GM21447 (cell line): ENCODE measurements around the gene HOXB7.

Experiments used
- ATAC-seq: cut with Tn5 transposase; IDR thresholded peaks from one replicate; pipeline ENCODE4 v1.9.1; 2021; ENCODE audit not compliant: unreplicated experiment

The HOXB7 gene

GRCh38 chr17:48611681-48612455 is 1.1 kb upstream of the HOXB7 start:
- ATAC-seq = no peak

DNA sequence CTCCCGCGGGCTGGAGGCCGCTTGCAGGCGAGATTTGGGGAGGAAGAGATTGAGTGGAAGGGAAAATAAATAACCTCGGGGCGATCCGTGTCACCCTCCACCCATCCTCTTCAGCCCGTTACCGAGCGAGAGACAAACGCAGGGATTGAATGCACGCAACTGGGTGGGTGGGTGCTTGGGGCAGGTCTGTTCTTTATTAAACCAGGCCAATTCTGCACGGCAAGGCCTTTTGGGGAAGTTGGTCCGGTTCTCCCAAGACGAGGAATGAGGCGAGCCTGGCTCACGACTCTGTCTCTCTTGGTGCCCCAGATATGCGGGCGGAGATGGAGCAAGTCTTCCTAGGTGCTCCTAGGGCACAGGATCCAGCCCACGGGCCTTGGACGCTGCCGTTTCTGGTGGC is 396 bp upstream of the HOXB7 start:
- ATAC-seq = no peak

DNA sequence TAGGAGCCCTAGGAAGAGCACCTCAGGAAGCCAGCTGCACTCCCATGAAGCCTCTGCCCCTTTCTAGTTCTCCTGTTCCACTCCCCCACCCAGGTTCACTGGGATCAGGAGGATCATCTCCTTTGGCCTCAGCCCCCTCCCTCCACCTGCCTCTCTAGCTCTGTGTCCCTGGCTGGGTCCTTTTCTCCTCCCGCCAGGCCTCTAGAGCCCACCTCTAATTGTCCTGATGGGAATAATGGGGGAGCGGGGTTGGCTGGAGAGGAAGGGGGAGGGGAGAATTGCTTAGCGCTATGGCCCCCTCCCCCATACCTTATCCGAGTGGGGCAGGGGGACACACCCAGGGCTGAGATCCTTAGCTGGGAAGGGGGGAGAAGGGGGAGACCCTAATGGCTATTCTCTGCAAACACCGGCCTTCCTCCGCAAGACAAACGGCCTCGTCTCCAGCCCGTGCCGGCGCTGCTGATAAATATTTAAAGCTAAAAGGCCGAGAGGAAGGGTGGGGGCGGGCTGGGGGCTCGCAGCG is 997 bp downstream of the HOXB7 start:
- no peak for ATAC-seq

DNA sequence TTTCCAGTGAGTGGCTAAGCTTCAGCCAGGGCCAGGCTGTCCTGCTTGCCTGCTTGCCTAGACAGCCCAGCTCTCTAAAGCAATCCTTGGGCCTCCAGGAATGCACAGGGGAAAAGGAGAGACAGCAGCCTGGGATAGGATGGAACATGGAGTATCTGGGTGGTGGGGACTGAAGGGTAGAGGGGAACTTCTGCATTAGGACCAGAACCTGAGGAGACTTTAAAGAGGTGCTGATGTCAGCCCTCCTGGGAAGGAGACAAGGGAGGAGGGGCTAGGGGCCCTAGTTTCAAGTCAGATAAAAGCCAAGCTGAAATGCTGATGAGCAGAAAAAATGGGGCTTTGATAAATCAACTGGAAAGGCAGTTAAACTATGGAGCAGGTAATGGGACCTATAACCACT is 1.8 kb downstream of the HOXB7 start:
- ATAC-seq = no peak

DNA sequence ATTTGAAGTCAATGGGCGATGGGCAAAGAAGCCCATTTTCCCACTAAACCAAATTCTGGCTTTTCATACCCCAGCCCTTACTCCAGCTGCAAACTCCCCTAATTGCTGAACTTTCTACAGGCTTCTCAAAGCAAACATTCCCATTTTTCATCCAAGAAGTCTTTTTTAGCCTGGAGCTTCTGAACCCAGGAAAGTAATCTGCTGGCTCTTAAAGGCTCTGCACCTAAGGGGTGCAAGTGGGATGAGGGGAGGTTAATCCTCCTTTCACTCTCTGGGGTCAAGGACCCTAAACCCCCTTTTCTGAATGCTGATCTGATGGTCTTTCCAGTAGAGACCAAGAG is 2.4 kb downstream of the HOXB7 start:
- no peak for ATAC-seq

DNA sequence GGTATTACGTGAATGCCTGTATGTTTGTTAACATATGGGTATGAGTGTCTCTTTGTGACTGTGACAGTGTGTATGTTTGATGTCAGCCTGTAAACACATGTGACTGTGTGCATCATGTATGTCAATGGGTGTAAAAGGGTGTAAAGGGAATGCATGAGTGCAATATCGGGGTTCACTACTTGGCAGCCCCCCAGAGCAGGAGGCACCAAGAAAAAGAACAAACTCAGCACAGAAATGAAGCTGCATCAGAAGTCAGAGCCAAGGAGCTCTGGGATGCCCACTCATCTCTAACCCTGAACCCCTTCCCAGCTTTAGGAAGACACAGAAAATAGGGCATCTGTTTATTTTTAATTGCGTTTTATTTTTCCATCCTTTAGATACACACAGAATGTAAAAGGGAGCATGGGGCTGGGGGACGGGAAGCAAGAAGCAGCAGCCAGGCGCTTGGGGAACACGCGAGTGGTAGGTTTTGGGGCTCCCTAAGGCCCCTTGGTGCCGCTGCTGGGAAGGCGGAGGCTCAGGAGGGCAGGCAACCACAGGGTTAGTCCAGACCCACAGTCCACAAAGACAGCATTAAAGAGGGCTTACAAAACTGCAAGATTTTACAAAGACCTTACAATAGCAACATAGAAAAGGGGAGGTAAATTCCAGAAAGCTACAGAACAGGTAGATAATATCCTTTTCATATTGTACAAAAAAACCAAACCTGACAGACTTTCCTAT is 3.8 kb downstream of the HOXB7 start:
- no peak for ATAC-seq

DNA sequence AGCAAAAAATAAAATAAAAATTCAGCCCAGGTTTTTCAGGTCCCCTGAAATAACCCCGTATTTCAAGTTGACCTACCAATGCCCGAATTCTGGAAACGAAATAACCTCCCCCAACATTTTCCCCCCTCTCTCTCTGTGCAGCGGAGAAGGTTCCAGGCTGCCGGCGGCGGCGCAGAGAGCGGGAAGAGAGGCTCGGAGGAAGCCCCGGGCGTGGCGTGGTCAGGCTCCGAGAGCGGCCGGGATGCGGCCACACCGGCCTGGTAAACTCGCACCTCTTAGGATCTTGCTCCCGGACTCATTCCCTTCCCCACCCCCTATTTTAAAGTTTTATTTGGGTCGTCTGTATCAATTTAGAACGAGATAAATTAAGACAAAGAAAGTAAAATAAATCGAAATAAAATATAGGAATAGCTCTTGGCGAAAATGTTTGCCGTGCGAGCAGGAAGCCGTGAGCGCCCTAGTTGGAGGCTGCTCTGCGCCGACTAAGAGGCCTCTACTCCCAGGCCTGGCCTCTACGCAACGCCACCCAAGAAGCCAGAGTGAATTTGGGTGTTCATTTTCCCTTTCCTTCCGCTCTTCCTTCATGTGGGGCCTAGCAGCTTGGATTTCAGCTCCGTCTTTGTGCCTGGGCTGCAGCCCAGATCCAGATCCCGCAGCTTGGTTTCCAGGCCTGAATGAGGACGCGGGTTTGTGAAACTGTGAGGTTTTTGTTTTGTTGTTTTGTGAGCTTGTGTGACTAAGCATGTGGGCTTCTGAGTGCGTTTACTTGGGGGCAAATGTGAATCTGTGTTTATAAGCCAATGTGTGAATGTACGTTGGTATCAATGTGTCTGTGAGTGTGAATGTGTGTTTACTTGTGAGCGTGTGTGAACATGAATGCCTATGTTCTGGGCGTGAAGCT is 4.6 kb downstream of the HOXB7 start:
- ATAC-seq = no peak

DNA sequence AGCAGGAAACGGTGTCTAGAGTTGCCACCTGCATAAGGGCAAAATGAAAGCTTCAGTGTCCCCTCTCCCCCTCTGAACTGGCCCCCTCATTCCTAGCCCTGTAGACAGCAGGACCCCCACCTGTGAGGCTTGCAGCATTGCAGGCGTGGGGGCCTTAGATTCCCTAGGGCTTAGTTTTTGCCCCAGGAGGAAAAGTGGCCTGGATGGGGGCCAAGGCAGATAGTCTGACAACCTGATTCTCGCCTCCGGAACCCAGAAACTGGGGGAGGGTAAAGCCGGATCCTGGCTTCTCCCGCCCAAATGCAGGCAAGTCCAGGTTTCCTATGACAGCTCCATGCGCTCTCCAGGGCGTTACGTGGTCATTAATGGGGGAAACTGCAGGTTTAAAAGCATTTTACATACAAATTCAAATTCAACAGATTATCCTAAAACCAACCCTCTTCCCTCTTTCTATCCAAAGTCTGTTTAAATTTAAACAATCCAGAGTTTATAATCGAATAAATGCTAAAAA is 5.4 kb downstream of the HOXB7 start:
- no peak for ATAC-seq

- ATAC-seq = no peak
Measured at GRCh38 chr17:48604770-48605329, 6.0 kb downstream of the HOXB7 start, which contains the start of gene HOXB6. TSS of gene HOXB6 (minus strand) at chr17:48604986. CDS start at chr17:48598150, 6,836 bp downstream.

DNA sequence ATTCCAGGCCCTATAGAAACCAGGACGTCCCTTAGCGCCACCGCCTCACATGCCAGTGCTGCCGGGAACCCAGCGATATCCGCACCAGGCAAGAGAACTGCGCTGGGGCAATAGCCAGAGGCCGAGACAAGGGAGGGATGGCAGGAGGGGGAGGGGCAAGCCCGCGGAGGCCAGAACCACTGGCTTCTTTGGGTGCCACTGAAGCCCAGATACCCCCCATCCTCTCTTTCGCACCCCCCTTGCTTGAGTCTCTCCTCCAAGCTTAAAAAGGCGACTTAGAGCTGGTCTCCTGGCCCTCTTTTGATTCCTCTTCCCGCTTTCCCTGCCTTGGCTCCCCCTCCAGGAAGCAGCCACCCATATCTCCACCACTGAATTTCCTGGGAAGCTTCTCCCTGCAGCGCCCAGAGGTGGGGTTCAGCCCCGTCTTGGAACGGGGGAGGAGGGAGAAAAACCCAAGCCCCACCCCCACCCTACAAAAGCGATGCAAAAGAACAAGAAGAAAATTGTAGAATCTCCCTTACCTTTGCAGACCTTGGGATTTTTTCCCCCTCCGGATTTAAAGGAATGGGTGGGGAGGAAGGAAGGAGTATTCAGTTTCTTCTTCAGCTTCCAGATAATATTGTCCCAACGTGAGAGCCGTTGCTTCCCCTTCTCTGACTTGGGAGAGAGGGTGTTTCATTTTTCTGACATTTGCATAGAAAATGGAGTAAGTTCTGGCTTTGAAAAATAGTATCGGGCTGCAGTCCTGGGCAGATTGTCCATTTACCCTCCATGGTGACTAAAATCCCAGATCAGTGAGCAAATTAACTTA is 6.7 kb downstream of the HOXB7 start:
- ATAC-seq = no peak

DNA sequence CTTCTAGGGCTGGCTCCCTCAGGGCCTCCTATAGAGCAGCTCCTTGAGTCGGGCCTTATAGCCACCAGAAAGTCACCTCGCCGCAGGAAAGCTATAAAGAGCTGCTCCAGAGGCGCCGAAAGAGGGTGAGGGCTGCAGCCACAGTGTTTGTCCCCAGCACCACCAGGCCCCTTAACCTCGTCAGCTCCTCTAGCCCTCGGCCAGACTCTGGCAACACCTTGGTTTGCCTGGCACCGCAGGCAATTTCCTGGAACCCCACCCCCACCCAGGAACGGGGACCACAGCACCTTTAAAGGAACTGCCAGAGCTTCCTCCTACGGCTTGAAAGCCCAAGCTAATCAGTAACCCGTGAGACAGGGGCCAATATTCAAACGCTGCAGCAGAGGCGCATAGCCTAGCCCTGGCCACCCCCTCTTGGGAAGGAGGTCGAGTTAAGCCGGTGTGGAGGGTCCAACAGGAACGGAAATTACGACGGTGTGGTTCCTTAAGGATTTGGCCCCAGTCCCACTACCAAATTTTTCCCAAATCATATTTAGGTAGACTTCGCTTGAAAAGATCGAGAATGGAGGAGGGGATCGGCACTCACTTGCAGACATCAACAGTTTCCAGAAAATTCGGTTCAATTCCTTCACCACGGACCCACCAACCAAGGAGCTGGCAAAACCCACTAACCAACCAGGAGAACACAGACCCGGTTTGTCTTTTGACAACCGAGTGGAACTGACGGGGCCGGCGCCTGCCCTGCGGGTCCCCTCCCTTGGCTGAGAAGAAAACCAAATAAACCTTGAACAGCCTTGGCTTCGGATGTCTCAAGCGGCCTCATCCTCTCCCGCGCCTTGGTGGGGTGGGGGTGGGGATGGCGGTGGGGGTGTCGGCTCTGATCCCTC is 9.0 kb downstream of the HOXB7 start:
- no peak for ATAC-seq

GRCh38 chr17:48601207-48601538 is 9.6 kb downstream of the HOXB7 start:
- ATAC-seq = no peak

- no peak for ATAC-seq
Measured at GRCh38 chr17:48600244-48601098, 10.3 kb downstream of the HOXB7 start.

- ATAC-seq = no peak
Measured at GRCh38 chr17:48599354-48599753, 11.5 kb downstream of the HOXB7 start.

DNA sequence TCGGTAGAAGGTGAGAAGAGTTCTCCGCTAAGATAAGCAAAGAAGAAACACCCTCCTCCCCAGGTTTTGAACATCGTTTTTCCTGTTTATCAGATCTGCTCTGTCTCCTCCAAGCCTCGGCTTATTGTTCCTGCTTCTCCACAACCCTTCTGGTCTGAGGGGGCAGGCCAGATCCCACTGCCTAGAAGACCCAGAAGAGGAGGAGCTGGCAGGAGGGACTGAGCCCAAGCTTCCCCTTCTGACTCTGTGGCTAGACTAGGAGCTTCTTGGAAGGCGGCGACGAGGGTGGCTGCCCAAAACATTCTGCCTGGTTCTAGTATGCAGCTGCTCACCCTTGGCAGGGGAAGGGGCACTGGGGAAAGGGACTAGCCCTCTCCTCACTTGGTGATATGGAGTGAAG is 12.1 kb downstream of the HOXB7 start:
- no peak for ATAC-seq

GRCh38 chr17:48597778-48598631 is 12.8 kb downstream of the HOXB7 start:
- no peak for ATAC-seq

DNA sequence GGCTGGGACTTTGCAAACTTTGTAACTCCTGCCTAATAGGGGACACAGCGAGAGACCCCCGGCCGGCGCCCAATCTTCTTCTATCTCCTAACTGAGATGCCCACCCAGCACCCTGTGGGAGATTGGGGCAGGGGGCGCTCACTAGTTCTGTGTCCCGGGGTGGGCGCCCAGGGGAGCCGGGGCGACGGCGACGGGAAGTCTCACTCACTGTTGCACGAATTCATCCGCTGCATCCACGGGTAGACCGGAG is 13.4 kb downstream of the HOXB7 start:
- no peak for ATAC-seq
